Cardiac fibroblast (primary cell): Measurements from ENCODE around the gene BMPR1A.

ENCODE experiments used
- DNase-seq, 2 donors: peaks; one replicate each; pipeline versions ENCODE4 v3.0.0 to v3.0.0-alpha.2; 2010; ENCODE audit warnings: low read depth in 2 of 2
- H3K4me3 ChIP-seq, 2 donors: replicated peaks in 1 of 2; 1 replicate in 1 of 2; 2 replicates in 1 of 2; pipeline ENCODE4 v1.5.1; 2011; ENCODE audit warnings: low read depth in 2 of 2, low read length in 2 of 2, mild to moderate bottlenecking in 2 of 2, moderate library complexity in 1 of 2
- TF ChIP-seq, protein P1 (sequence below): IDR thresholded peaks from one replicate; pipeline ENCODE4 v1.5.1; 2011; ENCODE audit warnings: low read depth, mild to moderate bottlenecking, low read length, inconsistent platforms

BMPR1A gene

DNA sequence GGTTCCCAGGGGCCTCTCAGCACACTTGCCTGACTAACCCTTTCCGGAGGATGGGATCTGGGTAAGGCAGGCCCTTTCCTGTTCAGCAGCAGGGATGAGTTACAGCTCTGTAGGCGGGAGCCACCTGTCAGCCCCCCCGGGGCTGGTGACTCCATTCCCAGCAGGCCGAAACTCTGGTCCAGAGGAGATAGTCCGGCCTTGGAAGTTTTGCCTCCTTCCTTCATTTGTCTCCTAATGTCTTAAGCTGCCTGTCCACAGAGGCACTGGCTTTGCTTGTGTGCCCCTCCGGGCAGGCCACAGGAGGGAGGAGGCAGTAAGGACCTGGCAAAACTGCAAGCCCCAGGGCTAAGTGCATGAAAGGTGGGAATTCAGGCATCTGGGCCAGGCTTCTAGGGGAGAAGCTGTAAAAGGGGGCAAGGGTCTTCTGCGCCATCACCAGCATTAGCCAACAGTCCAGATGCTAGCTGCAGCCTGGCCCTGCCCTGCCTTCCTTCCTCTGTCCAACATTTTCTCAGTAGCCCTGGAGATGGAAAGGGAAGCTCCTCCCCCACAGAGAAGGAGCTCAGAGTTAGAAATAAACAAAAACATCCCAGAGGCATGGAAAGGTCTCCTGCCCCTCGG is 213.1 kb downstream of the BMPR1A start:
- TF ChIP-seq, protein P1, sequence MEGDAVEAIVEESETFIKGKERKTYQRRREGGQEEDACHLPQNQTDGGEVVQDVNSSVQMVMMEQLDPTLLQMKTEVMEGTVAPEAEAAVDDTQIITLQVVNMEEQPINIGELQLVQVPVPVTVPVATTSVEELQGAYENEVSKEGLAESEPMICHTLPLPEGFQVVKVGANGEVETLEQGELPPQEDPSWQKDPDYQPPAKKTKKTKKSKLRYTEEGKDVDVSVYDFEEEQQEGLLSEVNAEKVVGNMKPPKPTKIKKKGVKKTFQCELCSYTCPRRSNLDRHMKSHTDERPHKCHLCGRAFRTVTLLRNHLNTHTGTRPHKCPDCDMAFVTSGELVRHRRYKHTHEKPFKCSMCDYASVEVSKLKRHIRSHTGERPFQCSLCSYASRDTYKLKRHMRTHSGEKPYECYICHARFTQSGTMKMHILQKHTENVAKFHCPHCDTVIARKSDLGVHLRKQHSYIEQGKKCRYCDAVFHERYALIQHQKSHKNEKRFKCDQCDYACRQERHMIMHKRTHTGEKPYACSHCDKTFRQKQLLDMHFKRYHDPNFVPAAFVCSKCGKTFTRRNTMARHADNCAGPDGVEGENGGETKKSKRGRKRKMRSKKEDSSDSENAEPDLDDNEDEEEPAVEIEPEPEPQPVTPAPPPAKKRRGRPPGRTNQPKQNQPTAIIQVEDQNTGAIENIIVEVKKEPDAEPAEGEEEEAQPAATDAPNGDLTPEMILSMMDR = no peak
- peak; percentile 38 to 68 for DNase-seq
- H3K4me3 ChIP-seq = peak overlapping the region in 1 of 2 donors; percentile 48

DNA sequence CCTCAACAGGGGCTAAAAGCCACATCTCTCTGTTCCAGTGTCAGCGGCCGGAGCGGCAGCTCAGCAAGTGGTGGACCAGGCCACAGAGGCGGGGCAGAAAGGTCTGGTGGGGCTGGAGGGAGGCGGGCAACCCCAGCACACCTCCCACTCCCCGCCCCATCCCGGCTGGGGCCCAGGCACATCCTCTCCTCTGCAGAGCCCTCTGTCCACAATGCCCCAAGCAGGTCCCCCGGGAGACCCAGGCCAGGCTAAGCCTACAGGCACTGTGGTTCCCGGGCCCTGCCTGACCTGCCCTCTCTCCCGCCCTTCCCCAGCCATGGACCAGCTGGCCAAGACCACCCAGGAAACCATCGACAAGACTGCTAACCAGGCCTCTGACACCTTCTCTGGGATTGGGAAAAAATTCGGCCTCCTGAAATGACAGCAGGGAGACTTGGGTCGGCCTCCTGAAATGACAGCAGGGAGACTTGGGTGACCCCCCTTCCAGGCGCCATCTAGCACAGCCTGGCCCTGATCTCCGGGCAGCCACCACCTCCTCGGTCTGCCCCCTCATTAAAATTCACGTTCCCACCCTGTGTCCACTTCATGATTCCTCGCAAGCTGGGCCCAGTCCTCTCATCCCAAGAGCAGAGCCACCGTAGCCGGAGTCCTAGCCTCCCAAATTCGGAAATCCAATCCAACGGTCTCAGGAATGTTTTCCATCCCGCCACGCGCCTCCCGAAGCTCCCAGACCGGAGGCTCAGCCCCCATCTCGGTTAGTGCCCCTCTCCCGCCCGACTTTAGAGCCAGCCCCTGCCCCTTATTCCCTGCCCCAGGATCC is 214.0 kb downstream of the BMPR1A start:
- peak overlapping the region; percentile 57 for H3K4me3 ChIP-seq
- peak; percentile 34 to 54 for DNase-seq
- TF ChIP-seq, protein P1 = no peak

DNA sequence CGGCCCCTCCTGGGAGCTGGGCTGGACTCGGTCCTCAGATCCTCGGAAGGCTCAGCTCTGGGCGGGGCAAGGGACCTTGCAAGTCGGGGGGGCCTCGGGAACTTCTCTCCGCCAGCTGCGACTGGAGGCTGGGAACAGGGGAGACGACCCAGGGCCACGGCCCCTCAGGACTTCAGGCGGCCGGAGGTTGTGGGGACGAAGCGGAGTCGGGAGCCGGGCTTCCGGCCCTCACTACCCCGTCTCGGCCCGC is 214.5 kb downstream of the BMPR1A start:
- no peak for DNase-seq
- TF ChIP-seq, protein P1 = no peak
- peak overlapping the region; percentile 57 for H3K4me3 ChIP-seq

DNA sequence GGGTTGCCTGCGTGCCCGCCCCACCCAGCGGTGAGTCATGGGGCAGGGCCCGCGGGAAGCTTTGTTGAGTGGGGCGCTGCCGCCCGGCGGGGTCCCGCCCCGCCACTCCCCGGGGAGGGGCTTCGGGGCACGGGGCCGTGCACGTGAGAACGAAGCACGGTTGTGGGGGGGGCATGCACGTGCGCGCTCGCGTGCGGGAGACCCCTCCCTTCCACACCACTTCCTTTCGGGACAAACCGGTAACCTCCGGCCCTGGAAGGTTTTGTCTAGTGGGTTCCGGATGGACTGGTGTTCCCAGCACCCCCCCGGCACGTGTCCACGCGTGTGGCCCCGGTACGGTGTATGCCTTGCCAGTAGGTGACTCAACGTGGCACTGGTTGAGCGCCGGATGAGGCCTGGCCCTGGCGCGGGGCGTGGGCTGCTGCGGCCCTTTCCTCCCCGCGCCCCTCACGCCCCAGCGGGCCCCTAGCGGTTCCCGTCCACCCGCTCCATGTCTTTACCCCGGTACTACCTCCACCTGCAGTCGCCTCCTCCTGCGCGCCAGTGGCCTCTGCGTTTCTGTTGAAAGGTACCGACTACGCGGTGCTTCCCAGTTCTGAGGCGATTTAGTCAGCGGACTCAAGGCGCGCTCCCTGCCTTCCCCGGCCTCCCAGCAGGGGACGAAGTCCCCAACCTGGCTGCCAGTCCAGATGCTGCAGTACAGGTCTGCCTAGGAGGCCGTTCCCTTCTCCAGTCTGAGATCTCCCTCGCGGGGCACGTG is 215.0 kb downstream of the BMPR1A start:
- TF ChIP-seq, protein P1 = no peak
- peak; percentile 84 to 89 for DNase-seq
- peak overlapping the region; percentile 57 for H3K4me3 ChIP-seq

DNA sequence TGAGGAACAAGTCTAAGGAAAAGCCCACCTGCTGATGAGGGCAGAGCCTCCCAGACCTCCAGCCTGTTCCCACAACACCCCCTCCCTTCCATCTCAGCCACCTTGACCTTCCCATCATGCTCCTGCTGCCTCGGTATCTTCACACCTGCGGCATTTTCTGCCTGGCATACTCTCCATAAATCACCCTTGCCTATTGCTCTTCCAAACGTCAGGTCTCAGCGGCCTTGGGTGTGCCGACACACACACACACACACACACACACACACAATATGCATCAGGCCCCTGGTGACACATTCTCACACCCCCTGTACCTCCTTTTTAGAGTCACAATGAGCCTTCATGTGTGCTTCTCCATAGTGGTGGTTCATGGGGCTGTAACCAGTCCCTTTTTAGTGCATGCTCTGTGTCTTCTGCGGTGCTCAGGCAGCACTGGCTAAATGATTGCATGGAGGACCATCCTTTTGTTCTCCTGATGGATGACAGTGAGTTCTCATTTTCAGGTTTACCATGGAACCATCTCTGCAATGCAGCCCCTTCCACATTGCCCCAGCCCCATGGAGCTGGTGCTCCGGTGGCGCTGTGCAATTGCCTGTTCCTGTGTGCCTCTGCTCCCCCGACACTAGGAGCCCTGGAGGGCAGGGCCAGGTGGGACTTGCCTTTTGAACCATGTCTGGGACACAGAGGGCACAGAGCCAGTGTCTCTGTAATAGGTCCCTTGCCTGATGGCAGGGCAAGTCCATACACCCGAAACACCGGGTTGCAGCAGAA is 216.4 kb downstream of the BMPR1A start:
- H3K4me3 ChIP-seq = no peak overlapping the region
- TF ChIP-seq, protein P1 = no peak
- DNase-seq = no peak

DNA sequence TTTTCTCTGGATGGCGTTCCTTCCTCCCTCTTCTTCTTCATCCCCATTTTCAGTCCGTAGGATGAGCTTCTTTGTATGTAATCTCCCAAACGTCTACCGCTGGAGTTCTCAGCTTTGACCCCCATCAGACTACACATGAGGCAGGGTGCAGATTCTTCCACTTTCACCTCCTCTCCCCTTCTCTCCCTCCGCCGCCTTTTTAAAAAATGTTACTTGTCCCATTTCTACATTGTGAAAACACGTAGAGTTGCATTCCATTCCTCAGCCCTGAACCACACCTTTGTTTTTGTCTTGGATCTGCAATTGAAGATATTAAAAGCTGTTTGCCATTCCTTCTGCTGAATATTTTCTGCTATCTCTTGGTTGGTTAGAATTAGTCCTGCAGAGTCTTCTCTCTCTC is 218.1 kb downstream of the BMPR1A start:
- no peak for DNase-seq
- TF ChIP-seq, protein P1 = no peak
- no peak overlapping the region for H3K4me3 ChIP-seq
